WTC11 (cell line): ENCODE results near the gene AP1G1. TPM values are rescaled to one million over a fixed set of nuclear protein-coding genes. Genes with fewer than 3 reads are reported as not detected.

Experiments used
- ATAC-seq: fragments of 200-7000 bp; cut with Tn5 transposase; 2 replicates; pipeline ENCODE4 v1.10.0; 2021; ENCODE audit warnings: mild to moderate bottlenecking, moderate library complexity
- CTCF ChIA-PET: fragments of 300-600 bp; sonication (Branson Sonifier 250); formaldehyde crosslinking; loops from one replicate; lab custom pipeline; 2021; ENCODE audit warnings: antibody characterized with exemption; lab: Charles Lee
- POLR2A ChIA-PET: fragments of 350-600 bp; sonication (Branson Sonifier 250); formaldehyde crosslinking; loops from one replicate; lab custom pipeline; 2021; ENCODE audit warnings: antibody characterized with exemption; lab: Charles Lee
- DNase-seq: peaks from one replicate; pipeline ENCODE4 v3.0.0; 2021; ENCODE audit warnings: low spot score
- H3K27ac Mint-ChIP-seq: 2 replicates; pipeline ENCODE4 v1.8.0; 2021; ENCODE audit warnings: mixed read lengths
- H3K27me3 Mint-ChIP-seq: 2 replicates; pipeline ENCODE4 v1.8.0; 2021; ENCODE audit warnings: low read depth, mild to moderate bottlenecking, moderate library complexity, mixed read lengths
- H3K36me3 Mint-ChIP-seq: 2 replicates; pipeline ENCODE4 v1.8.0; 2021; ENCODE audit warnings: mixed read lengths
- H3K4me1 Mint-ChIP-seq: 2 replicates; pipeline ENCODE4 v1.8.0; 2022; ENCODE audit warnings: mixed read lengths
- H3K4me3 Mint-ChIP-seq: 2 replicates; pipeline ENCODE4 v1.8.0; 2021; ENCODE audit warnings: mild to moderate bottlenecking, moderate library complexity, mixed read lengths
- H3K9me3 Mint-ChIP-seq: 2 replicates; pipeline ENCODE4 v1.8.0; 2021; ENCODE audit warnings: mixed read lengths
- ARID4B ChIP-seq: sonication (generic); formaldehyde crosslinking; IDR thresholded peaks from 2 replicates; pipeline ENCODE4 v1.8.0; 2023; ENCODE audit warnings: missing genetic modification reagents, mild to moderate bottlenecking, borderline replicate concordance
- ATF1 ChIP-seq: sonication (generic); formaldehyde crosslinking; IDR thresholded peaks from 2 replicates; pipeline ENCODE4 v1.8.1; 2023; ENCODE audit warnings: mild to moderate bottlenecking, moderate library complexity, missing genetic modification reagents
- EMX1 ChIP-seq: fragments of 250-450 bp; sonication (Bioruptor Pico); IDR thresholded peaks from 2 replicates; pipeline ENCODE4 v1.8.0; 2021; ENCODE audit warnings: mild to moderate bottlenecking
- FOXK1 ChIP-seq: sonication (generic); formaldehyde crosslinking; IDR thresholded peaks from 2 replicates; pipeline ENCODE4 v1.8.0; 2022; ENCODE audit warnings: mild to moderate bottlenecking, moderate library complexity, missing genetic modification reagents
- HMGA2 ChIP-seq: fragments of 250-450 bp; sonication (Bioruptor Pico); IDR thresholded peaks from 2 replicates; pipeline ENCODE4 v1.4.0; 2021; ENCODE audit warnings: mild to moderate bottlenecking, moderate library complexity
- JAZF1 ChIP-seq: fragments of 250-450 bp; sonication (Bioruptor Pico); IDR thresholded peaks from 2 replicates; pipeline ENCODE4 v1.9.0; 2021; ENCODE audit warnings: moderate library complexity, mild to moderate bottlenecking, inconsistent platforms
- NFATC4 ChIP-seq: fragments of 250-450 bp; sonication (Bioruptor Pico); IDR thresholded peaks from 2 replicates; pipeline ENCODE4 v1.9.0; 2021; ENCODE audit warnings: mild to moderate bottlenecking
- NR3C1 ChIP-seq: sonication (generic); formaldehyde crosslinking; conservative IDR thresholded peaks from 2 replicates; pipeline ENCODE4 v1.8.1; 2023; ENCODE audit warnings: low read depth, mild to moderate bottlenecking, missing genetic modification reagents
- OVOL2 ChIP-seq: fragments of 250-450 bp; sonication (Bioruptor Pico); IDR thresholded peaks from 2 replicates; pipeline ENCODE4 v1.9.0; 2021; ENCODE audit warnings: mild to moderate bottlenecking, borderline replicate concordance
- TCF7 ChIP-seq: sonication (generic); formaldehyde crosslinking; IDR thresholded peaks from 2 replicates; pipeline ENCODE4 v1.8.0; 2022; ENCODE audit warnings: mild to moderate bottlenecking, low read depth, missing genetic modification reagents, moderate library complexity
- ZNF263 ChIP-seq: sonication (generic); formaldehyde crosslinking; IDR thresholded peaks from 2 replicates; pipeline ENCODE4 v1.8.1; 2022; ENCODE audit warnings: low read depth, mild to moderate bottlenecking, moderate library complexity, missing genetic modification reagents
- ZNF416 ChIP-seq: fragments of 250-450 bp; sonication (Bioruptor Pico); IDR thresholded peaks from 2 replicates; pipeline ENCODE4 v1.9.0; 2021; ENCODE audit warnings: mild to moderate bottlenecking, inconsistent platforms
- total RNA-seq: library from RNA; stranded (reverse); gene quantifications from 3 replicates; pipeline ENCODE4 v1.2.3, GENCODE V29; 2021
- TF ChIP-seq, protein P1 (sequence below): sonication (generic); formaldehyde crosslinking; IDR thresholded peaks from 2 replicates; pipeline ENCODE4 v1.8.1; 2023; ENCODE audit warnings: mild to moderate bottlenecking, missing genetic modification reagents, borderline replicate concordance
- TF ChIP-seq, protein P2 (sequence below): sonication (generic); formaldehyde crosslinking; IDR thresholded peaks from 2 replicates; pipeline ENCODE4 v1.8.1; 2022; ENCODE audit warnings: low read depth, missing genetic modification reagents, borderline replicate concordance
- TF ChIP-seq, protein P3 (sequence below): sonication (generic); formaldehyde crosslinking; IDR thresholded peaks from 2 replicates; pipeline ENCODE4 v1.8.0; 2023; ENCODE audit warnings: missing genetic modification reagents

Gene AP1G1
- total RNA-seq, 1 experiment from 2014 or later = 72.4 TPM

GRCh38 chr16:71852561-71852960 is 43.9 kb upstream of the AP1G1 start (continued):
- TF ChIP-seq, protein P1, sequence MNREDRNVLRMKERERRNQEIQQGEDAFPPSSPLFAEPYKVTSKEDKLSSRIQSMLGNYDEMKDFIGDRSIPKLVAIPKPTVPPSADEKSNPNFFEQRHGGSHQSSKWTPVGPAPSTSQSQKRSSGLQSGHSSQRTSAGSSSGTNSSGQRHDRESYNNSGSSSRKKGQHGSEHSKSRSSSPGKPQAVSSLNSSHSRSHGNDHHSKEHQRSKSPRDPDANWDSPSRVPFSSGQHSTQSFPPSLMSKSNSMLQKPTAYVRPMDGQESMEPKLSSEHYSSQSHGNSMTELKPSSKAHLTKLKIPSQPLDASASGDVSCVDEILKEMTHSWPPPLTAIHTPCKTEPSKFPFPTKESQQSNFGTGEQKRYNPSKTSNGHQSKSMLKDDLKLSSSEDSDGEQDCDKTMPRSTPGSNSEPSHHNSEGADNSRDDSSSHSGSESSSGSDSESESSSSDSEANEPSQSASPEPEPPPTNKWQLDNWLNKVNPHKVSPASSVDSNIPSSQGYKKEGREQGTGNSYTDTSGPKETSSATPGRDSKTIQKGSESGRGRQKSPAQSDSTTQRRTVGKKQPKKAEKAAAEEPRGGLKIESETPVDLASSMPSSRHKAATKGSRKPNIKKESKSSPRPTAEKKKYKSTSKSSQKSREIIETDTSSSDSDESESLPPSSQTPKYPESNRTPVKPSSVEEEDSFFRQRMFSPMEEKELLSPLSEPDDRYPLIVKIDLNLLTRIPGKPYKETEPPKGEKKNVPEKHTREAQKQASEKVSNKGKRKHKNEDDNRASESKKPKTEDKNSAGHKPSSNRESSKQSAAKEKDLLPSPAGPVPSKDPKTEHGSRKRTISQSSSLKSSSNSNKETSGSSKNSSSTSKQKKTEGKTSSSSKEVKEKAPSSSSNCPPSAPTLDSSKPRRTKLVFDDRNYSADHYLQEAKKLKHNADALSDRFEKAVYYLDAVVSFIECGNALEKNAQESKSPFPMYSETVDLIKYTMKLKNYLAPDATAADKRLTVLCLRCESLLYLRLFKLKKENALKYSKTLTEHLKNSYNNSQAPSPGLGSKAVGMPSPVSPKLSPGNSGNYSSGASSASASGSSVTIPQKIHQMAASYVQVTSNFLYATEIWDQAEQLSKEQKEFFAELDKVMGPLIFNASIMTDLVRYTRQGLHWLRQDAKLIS (CRISPR knock-in tag) = no peak
- TF ChIP-seq, all 79 proteins: peak for 0

- Mint-ChIP-seq H3K27ac (no peak overlapping the region), H3K27me3 (no peaks in the 10 kb centered on the region), H3K4me1 (peaks cover 4% of the 10 kb centered on the region), H3K36me3 (peaks cover 27% of the 10 kb centered on the region), H3K9me3 (no peaks in the 10 kb centered on the region), H3K4me3 (no peak overlapping the region)
- ChIA-PET POLR2A (interaction anchor here (0.5 to 0.6 kb wide), 2 partner anchors 56 to 57 kb away, joined by 3 read pairs; no protein-coding TSS in a partner anchor), CTCF (no interaction called here)
- ATAC-seq = no peak
- TF ChIP-seq JAZF1 (CRISPR knock-in tag) (no peak), TCF7 (CRISPR knock-in tag) (no peak), FOXK1 (CRISPR knock-in tag) (no peak), EMX1 (no peak), NR3C1 (CRISPR knock-in tag) (no peak), ZNF263 (CRISPR knock-in tag) (no peak), OVOL2 (CRISPR knock-in tag) (no peak), HMGA2 (CRISPR knock-in tag) (no peak), NFATC4 (no peak), ZNF416 (CRISPR knock-in tag) (no peak), ATF1 (no peak), ARID4B (no peak)
- TF ChIP-seq, protein P2, sequence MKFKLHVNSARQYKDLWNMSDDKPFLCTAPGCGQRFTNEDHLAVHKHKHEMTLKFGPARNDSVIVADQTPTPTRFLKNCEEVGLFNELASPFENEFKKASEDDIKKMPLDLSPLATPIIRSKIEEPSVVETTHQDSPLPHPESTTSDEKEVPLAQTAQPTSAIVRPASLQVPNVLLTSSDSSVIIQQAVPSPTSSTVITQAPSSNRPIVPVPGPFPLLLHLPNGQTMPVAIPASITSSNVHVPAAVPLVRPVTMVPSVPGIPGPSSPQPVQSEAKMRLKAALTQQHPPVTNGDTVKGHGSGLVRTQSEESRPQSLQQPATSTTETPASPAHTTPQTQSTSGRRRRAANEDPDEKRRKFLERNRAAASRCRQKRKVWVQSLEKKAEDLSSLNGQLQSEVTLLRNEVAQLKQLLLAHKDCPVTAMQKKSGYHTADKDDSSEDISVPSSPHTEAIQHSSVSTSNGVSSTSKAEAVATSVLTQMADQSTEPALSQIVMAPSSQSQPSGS (CRISPR knock-in tag) = no peak
- TF ChIP-seq, protein P3, sequence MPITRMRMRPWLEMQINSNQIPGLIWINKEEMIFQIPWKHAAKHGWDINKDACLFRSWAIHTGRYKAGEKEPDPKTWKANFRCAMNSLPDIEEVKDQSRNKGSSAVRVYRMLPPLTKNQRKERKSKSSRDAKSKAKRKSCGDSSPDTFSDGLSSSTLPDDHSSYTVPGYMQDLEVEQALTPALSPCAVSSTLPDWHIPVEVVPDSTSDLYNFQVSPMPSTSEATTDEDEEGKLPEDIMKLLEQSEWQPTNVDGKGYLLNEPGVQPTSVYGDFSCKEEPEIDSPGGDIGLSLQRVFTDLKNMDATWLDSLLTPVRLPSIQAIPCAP (CRISPR knock-in tag) = no peak
- DNase-seq = no peak
Observed at GRCh38 chr16:71852158-71852557, 43.5 kb upstream of the AP1G1 start.
